Smooth muscle cell of the brain vasculature (primary cell): ENCODE data around the gene LYPD1.

Source experiments
- DNase-seq: peaks from one replicate; pipeline ENCODE4 v3.0.0-alpha.2; 2012; ENCODE audit warnings: low read depth, low spot score

Gene LYPD1

DNA sequence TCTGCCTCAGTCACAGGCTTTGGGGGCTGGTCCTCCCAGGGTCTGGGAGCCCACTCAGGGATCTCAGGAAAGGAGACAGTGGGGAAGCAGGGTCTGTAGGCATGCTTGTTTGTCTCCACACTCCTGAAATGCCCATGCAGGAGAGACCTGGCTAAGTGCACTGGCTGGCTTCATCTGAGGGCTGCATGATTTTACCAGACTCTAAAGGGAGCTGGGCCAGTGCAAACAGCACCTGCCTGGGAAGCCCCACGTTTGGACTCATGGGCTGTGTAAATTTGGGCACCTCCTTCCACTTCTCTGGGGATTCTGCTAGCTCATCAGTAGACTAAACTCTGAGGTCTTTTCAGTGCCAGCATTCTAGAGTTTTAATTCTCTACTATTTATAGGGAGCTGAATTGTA, 33.7 kb downstream of the LYPD1 start:
- no peak for DNase-seq

DNA sequence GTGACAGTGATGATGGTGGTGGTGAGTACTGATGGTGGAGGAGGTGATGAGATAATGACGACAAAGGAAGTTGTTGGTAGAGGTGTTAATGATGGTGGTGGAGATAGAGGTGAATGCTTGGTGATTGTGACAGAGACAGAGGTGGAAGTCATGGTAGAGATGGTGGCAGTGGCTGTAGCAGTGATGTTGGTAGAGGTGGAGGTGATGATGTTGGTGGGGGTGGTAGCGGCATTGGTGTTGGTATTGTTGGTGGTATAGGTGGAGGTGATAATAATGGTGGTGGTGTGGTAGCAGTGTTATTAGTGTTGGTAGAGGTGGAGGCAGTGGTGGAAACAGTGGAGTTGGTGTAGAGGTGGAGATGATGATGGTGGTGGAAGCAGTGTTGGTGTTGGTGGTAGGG, 36.4 kb downstream of the LYPD1 start:
- no peak for DNase-seq

DNA sequence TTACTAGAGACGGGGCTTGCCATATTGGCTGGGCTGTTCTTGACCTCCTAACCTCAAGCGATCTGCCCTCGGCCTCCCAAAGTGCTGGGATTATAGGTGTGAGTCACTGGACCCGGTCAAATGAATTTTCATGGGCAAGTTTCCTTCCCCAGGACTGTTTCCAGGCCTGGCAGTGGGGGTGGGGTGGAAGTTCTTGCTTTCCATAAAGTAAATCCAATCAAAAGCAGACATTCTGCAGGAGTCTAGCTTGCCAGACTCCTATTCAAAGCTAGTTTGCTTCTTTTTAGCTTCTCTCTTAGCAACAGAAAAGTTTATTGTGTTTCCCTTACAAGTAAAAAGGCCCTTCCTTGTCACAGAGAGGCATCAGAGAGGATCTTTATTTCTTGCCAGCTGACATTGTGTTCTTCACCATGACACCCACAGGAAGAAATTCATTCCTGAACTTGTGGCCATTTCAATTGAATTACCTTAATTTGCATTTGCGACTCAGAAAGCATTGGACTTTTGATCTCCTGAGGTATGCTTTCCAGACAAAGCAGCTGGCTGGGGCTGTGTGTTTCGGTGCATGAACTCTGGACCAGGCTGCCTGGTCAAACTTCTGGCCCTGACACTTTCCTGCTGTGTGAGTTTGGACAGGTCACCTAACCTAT, 37.9 kb downstream of the LYPD1 start:
- no peak for DNase-seq

GRCh38 chr2:132627536-132627935, 42.5 kb downstream of the LYPD1 start:
- DNase-seq = no peak

- DNase-seq = no peak
Observed at GRCh38 chr2:132623096-132623839, 46.7 kb downstream of the LYPD1 start.

DNA sequence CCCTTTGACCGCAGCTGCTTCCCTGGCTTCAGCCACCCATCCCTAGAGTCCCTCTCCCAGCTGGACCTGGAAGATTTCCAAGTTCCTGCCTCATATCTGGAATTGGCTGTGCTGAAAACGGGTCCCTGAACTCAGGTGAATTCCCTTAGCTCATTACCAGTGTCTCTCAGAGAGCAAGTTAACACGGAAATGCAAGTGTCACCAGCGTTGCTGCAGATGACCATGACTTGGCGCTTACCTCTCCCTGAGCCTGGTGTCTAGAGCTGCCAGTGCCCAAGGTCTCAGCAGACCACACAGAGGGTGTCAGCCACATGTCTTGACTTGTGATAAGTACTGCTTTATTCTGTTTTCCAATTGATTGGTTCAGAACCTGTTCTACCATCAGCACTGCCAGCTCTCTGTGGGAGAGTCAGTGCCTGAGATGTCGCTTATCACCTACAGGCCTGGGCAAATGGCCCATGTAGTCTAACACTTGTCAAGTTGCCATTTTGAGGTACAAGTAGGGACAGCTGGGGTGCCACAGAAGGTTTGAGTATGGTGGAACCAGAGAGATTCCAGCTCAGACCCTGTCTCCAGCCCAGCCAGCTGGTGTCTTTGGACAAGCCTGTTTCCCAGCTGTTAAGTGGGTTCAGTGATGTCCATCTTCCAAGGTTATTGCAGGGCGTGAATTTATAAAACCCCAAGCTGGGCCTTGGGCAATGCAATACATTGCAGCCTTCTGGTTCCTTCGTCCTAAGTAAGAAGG, 48.7 kb downstream of the LYPD1 start:
- no peak for DNase-seq

DNA sequence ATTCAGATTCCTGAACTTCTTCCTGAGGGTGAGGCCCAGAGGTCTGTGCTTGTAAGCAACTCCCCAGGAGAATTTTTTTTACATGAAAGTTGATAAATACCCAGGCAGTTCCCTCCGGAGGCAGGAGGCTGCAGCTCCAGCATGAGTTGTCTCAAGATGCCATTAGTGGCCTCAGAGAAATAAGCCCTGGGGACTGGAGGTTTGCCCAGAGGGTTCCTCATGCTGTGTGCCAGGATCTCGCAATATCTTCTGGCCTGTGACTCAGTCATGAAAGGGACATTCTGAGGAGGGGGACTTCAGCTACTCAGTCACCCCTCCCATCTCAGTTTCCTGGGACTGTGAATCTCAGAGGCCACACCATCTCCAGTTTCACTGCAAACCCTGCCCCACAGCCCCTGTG, 49.9 kb downstream of the LYPD1 start:
- no peak for DNase-seq

DNA sequence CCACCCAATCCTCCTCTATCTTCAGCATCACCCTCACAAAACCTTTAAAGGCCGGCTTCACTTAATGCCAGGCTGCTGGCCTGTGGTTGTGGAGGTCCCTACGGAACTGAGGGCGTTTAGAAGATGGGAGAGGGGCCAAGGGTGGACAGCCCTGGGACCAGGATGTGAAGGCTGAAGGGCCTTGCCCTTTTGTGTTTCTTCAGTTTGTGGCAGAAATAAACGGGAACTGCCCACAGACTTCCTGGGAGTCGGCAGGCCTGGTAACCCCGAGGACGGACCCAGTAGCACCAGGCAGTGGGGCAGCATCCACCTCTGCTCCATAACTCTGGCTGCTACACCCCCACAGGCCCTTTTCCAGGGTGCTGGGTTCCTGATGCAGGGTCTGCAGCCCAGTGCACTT, 51.3 kb downstream of the LYPD1 start:
- no peak for DNase-seq

DNA sequence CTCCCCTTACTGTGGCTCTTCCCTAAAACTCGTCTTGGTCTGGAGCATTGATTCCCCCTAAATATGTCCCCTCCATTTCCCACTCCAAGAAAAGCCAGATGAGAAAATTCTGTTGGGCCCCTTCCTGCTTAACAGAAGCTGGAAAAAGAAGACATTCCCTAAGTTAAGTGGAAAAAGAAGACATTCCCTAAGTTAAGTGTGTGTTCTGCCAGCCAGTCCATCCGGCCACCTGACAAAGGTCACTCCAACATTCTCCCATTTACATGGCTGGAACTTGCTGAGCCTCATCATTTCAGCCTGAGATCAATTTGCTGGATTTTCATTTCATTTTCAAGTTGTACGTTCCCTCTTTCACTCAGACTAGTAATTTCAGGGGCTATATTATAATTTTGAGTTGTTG, 52.0 kb downstream of the LYPD1 start:
- DNase-seq = no peak

GRCh38 chr2:132615329-132616085, 54.5 kb downstream of the LYPD1 start:
- no peak for DNase-seq

DNA sequence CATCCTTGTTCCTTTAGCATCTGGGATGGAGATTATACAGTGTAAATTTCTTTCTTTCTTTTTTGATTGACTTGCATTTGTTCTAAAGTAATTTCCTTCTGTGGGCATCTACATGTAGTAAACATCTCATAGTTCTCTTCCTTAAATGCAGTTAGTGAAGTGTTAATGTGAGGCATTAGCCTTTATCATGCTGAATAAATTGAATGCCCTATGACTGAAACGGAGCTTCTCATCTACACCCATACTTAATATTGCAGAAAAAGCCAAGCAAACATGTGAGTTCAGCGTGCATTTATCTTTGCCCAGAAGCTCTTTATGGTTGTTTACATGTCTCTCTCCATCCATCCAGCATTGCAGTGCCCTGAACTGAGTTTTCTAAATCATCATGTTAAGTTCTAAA, 58.3 kb downstream of the LYPD1 start:
- DNase-seq = no peak

DNA sequence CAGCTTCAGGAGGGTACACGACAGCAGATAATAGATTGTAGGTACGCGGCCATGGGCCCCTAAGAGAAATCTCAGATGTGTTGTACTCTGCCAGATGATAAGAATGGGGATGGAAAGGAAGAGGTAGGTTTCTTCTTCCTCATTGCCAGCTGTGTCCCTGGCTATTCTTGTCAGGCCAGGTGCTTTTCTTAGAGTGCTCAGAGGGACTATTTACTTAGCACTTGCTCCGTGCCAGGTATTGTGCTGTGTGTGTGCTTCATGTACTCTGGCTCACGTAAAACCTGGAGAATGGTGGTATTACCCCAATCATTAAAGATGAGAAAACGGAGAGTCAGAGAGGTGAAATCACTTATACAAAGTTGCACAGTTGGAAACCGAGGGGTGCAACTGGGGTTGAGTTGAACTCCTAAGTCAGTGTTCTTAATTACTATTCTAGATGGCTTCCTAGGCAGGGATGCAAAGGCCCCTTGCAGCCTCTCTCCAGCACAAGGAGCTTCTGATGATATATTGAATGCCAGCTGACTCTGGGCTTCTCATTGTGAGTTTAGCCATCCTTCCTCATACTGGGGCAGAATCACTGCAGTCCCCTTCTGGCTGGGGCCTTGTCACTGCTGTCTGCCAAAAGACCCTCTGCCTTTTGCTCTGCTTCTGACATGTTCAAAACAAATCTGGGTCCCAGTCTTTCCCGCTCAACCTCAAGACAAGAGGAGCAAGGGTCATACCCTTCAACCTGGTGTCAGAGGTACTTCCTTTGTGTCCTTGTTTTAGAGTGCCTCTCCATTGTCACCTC, 60.7 kb downstream of the LYPD1 start:
- no peak for DNase-seq

- no peak for DNase-seq
Observed at GRCh38 chr2:132608311-132608710, 61.7 kb downstream of the LYPD1 start.

GRCh38 chr2:132607426-132608090, 62.4 kb downstream of the LYPD1 start:
- no peak for DNase-seq

DNA sequence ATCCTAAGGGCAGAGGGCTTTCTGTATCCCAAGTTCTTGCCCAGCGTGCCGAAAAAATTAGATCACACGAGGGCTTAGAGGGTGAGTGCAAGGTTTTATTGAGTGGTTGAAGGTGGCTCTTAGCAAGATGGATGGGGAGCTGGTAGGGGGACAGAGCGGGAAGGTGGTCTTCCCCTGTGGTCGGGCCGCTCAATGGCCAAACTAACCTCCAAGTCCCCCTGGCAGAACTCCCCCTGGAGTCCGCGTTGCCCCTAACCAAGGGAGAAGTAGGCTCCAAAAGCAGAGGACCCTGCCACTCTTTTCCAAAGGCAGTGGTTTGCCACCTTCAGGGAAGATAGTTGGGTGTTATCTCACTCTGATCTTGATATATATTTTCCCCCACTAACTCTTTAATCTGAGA, 63.4 kb downstream of the LYPD1 start:
- DNase-seq = no peak

GRCh38 chr2:132605236-132606180, 64.5 kb downstream of the LYPD1 start:
- DNase-seq = no peak

- DNase-seq = no peak
Observed at GRCh38 chr2:132604561-132604960, 65.4 kb downstream of the LYPD1 start.

DNA sequence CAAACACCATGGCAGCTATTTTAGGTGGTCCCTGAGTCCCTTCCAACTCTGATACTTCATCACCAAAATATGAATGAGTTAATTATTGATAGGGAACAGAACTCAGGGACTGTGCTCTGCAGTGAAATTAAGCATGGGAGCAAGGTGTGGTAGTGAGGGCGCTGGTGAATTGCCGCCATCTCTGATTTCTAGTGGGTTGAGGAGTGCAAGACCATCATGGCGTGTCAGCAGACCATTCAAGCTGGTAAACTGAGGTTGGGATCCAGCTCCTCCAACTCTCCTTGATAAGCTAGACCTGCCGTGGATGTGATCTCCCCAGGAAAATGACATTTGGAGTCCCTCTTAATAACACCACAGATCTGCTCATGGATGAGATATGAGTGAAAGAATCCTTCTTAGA, 70.4 kb downstream of the LYPD1 start:
- no peak for DNase-seq

GRCh38 chr2:132598536-132598935, 71.5 kb downstream of the LYPD1 start:
- no peak for DNase-seq

DNA sequence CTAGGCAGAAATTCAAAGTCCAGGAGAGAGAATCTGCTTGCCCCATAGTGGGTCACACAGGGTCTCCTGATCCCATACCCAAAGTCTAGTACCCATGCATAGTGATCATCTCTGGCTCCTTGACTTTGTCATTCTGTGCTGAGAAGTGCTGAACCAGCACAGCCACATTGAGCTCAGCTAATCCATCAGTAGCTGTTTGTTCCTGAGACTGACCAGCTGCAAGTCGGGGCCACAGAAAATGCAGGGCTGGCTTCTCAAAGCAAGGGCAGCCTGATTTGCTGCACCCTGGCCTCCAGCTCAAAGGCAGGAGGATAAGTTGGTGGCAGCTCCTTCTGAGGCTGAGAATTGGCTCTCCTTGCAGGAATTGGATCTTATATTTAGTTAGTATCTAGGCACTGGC, 72.2 kb downstream of the LYPD1 start:
- DNase-seq = no peak
